Activated CD4-positive, alpha-beta T cell treated with anti-CD3 and anti-CD28 coated beads, Interleukin-2, Interleukin-4, amounts not matched to agents 100 ng/mL and 50 ng/mL, durations not matched to agents 16 hours and 8 hours (primary cell): Measurements from ENCODE around the gene DNAI2.

Source experiments
- DNase-seq: peaks from one replicate; pipeline ENCODE4 v3.0.0-alpha.2; 2020; ENCODE audit warnings: low spot score

DNAI2 gene

DNA sequence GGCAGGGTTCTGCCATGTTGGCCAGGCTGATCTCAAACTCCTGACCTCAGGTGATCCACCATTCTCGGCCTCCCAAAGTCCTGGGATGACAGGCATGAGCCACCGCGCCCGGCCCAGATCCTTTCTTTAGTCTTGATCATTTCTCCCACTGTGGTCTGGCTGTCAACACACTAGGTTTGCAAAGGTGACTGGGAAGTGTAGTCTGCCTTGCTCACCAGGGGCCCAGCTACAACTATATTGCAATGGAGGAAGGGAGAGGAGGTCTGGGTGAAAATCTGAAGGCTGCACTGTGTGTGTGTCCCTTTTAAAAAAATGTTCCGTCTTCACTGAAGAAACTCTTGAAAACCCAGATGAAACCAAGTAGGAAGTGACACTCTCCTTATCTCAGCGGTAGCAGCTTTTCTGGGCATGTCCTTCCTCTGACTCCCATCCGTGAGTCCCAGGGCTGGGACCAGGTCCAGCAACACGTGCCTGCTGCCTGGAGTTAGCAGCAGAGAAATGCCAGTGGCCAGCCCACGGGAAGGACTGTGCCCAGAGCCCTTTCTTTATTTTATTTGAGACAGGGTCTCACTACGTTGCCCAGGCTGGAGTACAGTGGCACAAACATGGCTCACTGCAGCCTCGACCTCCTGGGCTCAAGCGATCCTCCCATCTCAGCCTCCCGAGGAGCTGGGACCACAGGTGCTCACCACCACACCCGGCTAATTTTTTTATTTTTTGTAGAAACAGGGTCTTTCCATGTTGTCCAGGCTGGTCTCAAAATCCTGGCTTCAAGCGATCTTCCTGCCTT is 34.1 kb downstream of the DNAI2 start:
- no peak for DNase-seq

DNA sequence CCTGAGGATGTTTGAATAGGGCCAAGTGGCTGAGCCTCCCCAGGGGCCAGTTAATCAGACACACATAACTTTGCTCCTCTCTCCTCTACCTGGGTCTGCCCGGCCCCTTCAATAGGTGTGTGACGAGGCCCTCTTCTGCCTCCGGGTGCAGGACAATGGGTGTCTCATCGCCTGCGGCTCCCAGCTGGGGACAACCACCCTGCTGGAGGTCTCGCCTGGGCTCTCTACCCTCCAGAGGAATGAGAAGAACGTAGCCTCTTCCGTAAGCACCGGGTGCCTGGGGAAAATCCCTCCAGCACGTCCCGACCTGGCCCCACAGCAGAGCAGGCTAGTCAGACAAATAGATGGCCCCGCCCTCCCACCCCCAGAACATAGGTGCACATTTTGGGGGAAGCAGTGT is 35.9 kb downstream of the DNAI2 start:
- no peak for DNase-seq

DNA sequence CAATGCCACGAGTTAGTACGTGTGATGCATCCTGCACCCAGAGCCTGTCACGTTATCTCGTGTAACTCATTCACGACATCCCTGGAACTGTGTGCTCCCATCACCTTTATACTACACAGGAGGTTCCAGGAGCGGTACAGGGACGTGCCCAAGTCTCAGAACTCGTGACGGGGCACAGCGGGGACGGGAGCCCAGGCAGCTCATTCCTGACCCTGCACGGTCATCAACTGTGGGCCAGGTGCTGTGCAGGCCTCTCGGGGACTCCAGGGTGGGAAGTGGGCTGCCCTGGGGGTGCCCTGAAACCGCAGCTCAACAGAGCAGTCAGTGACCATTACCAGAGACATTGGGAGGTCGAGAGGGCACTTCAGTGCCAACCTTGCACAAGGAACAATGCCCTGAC is 40.8 kb downstream of the DNAI2 start:
- no peak for DNase-seq

DNA sequence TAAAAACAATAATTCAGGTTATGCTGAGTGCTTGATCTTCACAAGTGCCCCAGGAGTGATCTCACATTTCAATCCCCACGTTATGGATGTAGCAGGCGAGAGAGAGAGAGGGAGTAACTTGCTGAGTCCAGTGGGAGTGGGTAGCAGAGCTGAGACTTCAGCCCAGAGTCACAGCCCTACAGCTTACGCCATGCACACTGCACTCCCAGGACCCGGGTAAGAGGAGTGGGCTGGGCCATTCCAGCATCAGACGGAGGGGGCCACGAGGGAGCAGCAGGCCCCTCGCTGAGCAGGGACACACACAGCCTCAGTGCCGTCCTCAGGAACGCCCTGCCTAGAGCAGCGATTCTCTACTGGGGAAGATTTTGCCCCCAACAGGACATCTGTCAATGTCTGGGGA is 42.2 kb downstream of the DNAI2 start:
- DNase-seq, result no peak

DNA sequence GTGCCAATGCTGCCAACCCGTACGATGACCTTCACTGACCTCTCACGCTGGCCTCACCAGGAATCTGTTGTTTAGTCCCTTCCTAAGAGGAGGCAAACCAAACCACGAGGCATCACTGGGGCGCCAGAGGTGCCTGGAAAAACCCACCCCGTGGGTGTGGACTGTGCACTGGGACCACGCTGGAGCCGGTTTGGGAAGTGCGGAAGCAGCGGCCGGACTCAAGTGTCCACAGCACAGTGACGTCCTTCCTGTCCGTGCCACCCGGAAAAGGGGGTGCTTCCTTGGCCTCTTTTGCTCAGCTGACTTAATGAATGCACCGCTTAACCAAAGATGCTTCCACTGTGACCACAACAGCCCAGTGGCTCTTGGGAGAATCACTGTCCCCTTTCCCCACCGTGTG is 43.0 kb downstream of the DNAI2 start:
- no peak for DNase-seq

DNA sequence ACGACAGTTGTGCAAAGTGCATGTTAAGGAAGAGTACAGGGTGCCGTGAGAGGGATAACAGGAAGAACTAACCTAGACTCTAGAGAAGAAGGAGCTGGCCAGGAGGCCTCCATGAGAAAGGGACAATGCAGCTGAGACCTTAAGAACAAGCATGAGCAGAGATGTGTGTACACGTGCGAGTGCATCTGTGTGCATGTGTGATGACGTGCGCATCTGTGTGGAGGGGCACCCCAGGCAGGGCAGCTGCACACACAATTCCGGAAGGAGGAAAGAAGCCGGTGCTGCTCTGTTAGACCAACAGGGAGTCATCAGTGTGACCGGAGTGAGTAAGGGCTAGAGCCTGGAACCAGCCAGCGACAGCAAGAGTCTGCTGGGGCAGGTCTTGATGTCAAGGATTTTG is 44.4 kb downstream of the DNAI2 start:
- DNase-seq, result no peak

DNA sequence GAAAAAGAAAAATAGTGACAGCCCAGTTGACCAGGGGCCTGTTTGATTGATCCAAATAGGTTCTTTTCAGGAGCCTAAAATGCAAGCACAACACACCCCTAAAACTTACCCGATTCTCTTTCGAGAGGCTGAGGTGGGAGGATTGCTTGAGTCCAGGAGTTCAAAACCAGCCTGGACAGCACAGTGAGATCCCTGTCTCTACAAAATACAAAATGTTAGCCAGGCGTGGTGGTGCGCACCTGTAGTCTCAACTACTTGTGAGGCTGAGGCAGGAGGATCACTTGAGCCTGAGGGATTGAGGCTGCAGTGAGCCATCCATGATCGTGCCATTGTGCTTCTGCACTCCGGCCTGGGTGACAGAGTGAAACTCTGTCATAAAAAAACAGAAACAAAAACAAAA is 50.5 kb downstream of the DNAI2 start:
- DNase-seq, result no peak

DNA sequence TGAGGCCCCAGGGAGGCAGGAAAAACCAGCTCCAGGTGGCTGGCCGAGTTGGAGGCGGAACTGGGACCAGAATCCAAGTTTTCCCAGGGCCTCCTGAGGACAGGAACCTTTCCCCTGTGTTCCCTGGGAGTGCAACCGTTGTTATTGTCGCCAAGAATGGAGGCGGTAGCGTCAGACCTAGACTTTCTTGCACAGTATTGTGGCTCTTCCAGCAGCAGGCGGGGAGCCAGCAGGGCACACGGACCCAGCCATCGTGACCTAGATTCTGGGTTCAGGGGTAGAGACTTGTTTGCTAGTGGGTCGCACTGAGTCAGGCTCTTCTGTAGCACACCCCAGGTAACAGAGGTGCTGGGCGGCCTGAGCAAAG is 51.3 kb downstream of the DNAI2 start:
- DNase-seq, result no peak

DNA sequence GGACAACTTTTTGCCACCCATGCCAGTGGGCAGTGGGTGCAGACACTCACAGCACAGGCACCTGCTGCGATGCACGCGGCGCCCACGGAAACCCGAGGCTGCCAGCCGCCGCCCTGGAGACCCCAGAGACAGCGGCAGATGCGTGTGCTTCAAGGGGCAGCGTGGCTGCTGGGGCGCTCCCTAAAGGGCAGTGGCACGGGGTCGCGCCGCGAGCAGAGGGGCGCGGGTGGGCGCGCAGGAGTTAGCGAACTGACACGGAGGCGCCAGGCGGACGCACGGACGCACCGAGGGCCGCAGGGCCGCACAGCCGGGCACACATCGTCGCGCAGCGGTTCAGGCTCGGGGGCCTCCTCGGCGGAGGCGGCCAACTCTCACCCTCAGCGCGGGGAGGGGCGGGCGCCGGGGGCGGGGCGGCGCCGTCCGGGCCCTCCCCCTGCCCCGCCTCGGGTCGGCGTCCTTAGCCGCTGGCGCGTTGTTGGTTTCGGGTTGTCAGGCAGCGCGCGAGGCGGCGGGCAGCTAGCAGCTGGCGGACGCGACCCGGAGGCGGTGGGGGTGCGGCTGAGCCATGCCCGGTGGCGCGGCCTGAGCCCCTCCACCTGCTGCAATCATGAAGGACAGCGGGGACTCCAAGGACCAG is 51.8 kb downstream of the DNAI2 start, which contains the start of gene KIF19:
Gene KIF19, plus strand, starts transcription at position 484 of the 637 bp plus-strand sequence. Its CDS starts 124 bp downstream, at position 608.
- peak; percentile 58 for DNase-seq

DNA sequence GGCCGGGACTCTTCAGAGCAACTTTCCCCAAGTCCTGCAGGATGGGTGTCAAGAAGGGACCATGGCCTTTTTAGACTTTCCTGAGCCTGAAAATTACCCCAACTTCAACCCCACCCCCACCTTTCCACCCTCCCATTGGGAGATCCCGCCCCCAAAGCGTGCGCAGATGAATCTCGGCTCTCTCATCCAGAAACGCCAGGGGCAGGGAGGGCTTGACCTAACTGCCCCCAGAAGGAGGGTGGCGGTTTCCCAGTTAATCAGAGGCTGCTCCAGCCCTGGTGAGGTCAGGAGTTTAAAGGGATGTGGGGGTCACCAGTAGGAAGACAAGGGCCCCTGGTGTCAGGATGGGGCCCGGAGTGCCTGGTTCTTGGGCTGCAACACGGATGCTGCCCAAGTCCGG is 52.5 kb downstream of the DNAI2 start:
- DNase-seq, result no peak

DNA sequence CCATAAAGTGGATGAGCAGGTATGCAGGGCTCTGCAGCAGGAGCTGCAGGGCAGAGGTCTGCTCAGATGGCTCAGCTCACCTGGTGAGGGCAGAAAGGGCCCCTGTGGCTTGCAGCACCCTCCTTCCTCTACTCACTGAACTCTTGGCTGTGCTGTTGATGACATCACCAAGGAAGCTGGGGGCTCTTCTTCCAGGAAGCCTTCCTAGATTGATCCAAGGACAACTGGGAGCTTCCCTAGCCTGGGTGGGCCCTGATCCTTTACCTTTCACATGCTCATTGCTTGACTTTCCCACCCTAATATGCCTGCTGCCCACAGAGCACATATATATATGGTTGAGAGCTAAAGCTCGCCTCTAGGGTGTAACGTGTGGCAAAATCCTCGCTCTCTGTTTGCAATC is 54.5 kb downstream of the DNAI2 start:
- DNase-seq, result no peak

DNA sequence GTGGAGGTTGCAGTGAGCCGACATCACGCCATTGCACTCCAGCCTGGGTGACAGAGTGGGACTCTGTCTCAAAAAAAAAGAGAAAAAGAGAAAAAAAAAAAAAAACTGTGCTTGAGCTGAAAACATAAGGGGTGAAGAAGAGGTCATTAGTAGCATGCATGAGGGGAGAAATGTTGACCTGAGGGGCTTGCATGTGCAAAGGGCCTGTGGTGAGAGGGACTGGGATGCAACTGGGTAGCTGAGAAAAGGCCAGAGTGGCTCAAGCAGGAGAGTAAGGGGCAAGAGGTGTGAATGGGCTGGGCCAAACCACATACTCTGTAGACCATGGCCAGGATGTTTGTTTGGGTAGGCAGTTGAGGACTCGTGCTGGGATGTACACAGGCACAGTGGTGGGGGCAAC is 55.3 kb downstream of the DNAI2 start:
- DNase-seq, result no peak

DNA sequence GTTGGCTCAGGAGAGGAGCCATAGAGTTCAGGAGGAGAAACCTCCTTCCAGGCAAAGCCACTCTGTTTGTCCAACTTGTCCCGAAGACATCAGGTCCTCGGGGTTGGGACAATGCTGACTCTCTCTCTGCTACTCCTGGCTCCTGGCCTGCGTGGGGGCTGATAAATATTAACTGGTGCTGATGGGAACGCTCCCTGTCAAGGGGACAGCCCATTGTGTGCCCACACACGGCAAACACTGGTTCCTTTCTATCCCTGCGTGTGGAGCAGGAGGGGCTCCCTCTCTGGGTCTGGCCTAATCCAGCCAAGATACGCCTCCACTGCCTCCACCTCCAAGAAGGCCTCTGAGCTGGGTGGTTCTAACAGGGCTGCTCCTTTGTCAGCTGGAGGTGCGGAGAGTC is 56.4 kb downstream of the DNAI2 start:
- DNase-seq, result no peak

DNA sequence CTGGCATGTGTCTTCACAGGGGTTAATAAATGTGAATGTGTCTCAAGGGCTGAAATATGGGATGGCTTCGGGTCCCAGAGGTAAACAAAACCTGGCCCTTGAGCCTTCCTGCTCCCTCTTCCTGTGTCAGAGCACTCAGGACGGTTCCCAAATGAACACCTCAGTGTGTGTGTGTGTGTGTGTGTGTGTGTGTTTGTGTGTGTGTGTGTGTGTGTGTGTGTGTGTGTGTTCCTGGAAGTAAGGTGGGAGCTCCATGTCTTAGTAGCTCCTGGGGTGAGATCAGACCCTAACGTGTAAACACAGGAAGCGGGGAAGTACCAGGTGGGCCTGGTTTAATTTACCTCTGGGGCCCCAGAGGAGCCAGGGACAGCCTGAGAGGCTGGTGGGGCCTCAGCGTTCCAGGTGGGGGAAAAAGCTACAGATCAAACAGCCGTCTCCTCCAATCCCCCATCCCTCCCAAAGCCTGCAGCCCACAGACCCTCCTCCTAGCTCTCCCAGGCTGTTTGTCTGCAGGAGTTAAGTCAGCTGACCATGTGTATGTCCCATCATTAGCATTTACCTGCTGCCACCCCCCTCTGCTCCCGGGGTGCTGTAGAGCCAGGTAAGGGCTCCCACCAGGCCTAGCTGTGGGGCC is 58.1 kb downstream of the DNAI2 start:
- DNase-seq, result no peak

DNA sequence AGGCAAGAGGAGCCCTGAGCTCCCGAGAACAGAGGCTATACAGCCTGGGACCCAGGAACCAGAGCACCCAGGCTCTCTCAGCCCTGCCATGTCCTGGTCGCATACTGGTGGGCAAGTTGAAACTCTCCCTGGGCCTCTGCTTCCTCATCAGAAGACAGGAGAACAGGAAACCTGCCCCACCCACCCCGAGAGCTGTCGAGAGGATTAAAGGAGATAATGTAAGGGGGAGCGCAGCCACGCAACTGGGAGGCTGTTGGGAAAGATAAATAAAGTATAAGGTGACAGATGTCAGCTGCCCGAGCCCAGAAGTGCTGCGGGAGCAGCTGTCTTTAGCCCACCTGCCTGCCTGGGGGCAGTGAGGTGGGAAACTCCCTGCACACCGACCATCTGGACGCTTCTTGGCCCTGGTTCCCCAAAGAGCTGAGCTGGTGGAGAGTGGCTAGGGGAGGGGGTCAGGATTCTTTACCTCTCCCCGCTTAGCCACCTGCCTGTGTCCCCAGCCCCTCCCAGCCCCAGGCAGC is 58.8 kb downstream of the DNAI2 start:
- no peak for DNase-seq

DNA sequence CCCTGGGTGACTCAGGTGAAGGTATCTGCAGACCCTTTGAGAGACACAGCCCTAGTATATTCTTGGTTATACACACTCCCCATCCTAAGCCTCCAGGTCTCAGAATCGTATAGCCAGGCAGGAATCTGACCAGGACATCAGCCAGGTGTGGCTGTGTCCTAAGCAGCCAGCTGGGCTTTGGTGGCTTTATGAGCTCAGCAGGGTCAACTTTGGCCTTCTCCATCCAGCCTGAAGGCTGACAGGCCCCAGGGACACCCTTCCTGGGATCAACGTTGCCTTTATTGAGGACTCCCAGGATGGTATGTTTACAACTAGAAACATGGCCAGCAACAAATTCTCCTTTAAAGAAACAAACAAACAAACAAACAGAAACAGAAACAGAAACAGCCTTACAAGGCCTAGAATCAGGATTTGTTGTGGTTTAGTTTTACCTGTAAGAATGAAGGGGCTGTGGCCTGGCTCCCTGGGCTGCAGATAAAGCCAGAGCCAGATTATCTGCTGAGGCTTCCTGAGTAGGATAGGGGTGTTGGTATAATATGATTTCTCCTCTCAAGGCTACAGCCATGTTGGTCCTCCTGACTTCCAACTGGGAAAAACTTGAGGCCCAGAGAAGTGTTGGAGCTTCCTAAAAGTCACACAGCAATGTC is 60.5 kb downstream of the DNAI2 start:
- no peak for DNase-seq

DNA sequence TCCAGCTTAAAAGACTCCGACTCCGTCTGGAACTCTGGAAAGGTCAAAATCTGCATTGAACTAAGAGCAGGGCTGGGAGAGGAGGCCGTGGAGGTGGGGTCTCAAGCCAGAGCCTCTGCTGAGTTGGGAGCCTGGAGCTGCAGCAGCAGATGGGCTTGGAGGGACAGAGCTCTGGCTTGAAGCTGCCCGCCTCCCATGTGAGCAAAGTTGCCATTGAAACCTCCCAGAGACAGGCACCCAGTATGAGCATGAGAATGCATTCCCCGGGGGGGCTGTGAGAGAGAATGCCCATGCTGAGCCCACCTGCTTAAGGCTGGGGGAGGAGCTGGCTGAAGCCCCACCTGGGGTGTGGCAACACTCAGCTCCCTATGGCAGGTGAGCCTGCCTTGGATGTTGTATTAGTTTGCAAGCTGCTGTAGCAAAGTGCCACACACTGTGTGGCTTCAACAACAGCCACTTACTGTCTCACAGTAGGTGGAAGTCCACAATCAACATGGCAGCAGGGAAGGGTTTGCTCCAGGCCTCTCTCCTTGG is 61.6 kb downstream of the DNAI2 start:
- DNase-seq, result no peak

DNA sequence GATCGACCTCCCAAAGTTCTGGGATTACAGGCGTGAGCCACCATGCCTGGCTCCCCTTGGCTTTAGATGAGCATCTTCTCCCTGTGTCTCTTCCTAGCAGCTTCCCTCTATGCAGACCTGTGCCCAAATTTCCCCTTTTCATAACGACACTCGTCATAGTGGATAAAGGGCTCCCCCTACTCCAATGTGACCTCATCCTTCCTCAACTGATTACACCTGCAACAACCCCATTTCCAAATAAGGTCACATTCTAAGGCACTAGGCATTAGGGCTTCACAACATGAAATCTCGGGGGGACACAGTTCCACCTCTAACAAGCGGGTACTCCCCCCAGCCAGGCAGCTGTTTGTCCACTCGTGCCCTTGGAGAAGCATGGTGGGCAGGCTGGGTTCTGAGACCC is 62.3 kb downstream of the DNAI2 start:
- DNase-seq, result no peak

DNA sequence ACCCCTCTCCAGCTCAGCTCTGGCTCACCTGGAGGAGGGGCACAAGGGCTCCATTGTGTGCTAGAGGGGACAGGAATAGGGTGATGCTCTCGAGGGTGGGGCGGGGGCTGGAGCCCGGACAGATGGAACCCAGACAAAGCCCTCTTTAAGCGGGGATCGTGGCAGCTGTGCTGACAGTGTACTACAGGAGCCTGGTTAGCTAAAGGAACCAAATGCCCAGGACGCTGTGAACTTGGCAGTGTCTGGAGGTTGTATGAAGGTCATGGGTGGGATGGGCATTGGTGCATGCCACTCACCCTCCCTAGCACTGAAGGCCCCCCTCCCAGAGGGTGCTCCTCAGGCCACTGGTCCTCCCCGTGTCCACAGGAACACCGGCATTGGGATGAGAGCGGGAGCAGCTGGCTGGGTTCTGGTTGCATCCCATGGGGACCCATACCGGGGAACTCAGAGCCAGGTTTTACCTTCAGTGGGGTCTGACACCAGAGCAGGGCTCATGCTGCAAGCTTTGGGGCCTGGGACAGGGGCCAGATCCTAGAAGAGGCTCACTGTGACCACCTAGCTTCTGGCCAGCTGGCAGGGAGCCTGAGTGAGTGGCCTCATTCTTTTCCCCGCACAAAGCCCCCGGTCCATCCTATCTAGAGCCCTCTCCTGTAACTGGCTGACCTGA is 63.9 kb downstream of the DNAI2 start:
- DNase-seq, result no peak

DNA sequence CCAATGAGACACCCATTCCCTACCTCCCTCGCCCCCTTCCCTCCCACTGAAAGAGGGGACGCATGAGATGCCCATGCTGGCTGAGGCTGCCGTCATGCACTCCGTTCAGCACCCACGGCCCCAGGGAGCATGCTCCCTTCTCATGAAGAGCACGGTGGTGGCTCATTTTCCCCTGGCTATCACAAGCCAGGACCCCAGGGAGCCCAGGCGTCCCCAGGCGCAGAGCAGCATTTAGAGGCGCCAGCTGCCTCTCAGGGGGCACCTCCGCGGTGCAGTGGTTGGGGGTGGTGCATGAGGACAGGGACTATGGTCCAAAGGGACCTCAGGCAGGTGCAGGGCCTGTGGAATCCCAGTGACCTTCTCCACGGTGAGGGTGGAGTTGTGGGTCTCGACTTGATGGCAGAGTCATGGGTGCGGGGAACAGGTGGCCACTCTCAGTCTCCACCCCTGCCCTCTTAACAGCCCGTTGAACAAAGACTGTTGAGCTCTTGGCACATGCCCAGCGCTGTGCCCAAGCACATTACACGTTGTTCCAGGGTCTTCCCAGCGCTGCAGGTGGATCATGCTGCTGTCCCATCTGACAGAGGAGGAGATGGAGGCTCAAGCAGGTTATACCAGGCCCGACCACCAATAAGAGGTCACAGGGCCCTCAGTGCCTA is 65.6 kb downstream of the DNAI2 start:
- DNase-seq, result no peak

DNA sequence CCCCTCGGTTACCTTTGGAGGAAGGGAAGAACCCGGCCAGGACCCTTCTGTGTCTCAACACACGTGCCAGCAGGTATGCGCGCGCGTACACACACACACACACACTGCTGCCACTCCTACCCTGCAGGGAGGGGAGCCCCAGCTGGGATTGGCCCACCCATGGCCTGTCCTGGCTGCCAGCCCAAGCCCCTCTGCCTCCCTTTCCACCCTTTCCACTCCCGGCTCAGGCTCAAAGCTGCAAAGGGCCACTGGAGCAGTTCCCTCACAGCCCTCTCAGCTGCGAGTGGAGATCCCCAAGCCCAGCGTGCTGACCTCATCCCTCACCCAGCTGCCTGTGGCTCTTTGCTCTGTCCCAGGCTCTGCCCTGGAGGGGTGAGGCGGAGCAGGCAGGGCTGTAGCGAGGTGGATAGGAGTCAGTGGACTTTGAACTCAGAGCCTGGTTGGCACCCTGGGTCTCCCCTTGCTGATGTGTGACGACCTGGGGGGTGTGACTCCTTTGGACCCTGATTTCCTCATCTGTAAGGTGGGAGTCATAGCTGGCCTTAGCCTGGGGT is 66.5 kb downstream of the DNAI2 start:
- DNase-seq, result no peak
